Colonic mucosa (tissue), 4 donors: ENCODE results near the gene FKBP1C. TPM values are rescaled to one million over a fixed set of nuclear protein-coding genes. Genes with fewer than 3 reads are reported as not detected.
"Not testable (repeated sequence)": the region's sequence is repeated elsewhere in the genome, so short reads cannot be mapped to it uniquely, and the experiment has no call there.

Experiments used
- DNase-seq: peaks from one replicate; pipeline ENCODE4 v3.0.0-alpha.2; 2020
- H3K27ac ChIP-seq: fragments of 200-600 bp; one replicate; pipeline ENCODE4 v1.8.0; 2021
- H3K27me3 ChIP-seq: fragments of 200-600 bp; one replicate; pipeline ENCODE4 v1.8.0; 2021
- H3K36me3 ChIP-seq: fragments of 200-600 bp; one replicate; pipeline ENCODE4 v1.8.0; 2021
- H3K4me1 ChIP-seq: fragments of 200-600 bp; one replicate; pipeline ENCODE4 v1.8.0; 2021; ENCODE audit warnings: mild to moderate bottlenecking
- H3K4me3 ChIP-seq: fragments of 200-600 bp; one replicate; pipeline ENCODE4 v1.8.0; 2021
- H3K9ac ChIP-seq, 2 donors: one replicate each; pipeline ENCODE4 v1.7.0; 2013; ENCODE audit warnings: control low read depth in 2 of 2, low read depth in 2 of 2, low read length in 2 of 2
- H3K9me3 ChIP-seq: fragments of 200-600 bp; one replicate; pipeline ENCODE4 v1.8.0; 2021
- intact Hi-C: fragments of 100-400 bp; cut with DNase I; formaldehyde crosslinking; loops from one replicate; pipeline ENCODE4 v1.14.1; 2022
- total RNA-seq, 2 donors: library from RNA; stranded (reverse); fragmentation: NEBNext Ultra II Directional in 1 of 2; extraction: Animal tissue kit (Norgen Biotek cat#: 25700) in 1 of 2; gene quantifications; one replicate each; pipeline ENCODE4 v1.2.1, GENCODE V29; 2021
- TF ChIP-seq, protein P1 (sequence below): fragments of 200-600 bp; IDR thresholded peaks from one replicate; pipeline ENCODE4 v1.8.0; 2022; ENCODE audit warnings: antibody characterized with exemption, mild to moderate bottlenecking
- donor health status: healthy.
- donor health status: DM: no; HTN: no; CAD: no.
- donor health status: DM: no; HTN: no; CAD: no.

Gene FKBP1C
- total RNA-seq, 2 donors from 2014 or later: 1.0 to 1.8 TPM

DNA sequence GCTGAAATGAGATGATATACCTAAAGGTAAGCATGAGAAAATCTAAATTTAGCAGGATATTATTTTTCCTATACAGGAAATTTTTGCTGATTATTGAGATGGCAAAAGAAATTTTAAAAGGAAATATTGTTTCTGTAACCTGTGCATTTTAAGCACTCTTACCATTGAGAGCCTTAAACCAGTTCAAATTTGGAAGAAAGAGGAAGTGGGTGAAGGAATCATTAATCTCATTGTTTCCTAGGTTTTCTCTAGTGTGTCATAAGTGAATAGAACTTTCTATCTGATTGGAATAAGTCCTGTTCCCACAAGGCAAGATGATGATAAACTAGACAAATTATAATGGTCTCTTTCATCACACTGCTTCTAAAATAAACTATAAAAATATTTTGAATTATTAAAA lies 22.4 kb upstream of the FKBP1C start:
- no peaks in the 10 kb centered on the region for H3K9me3 ChIP-seq
- no peaks in the 10 kb centered on the region for H3K36me3 ChIP-seq
- H3K9ac ChIP-seq: no peak overlapping the region
- TF ChIP-seq, protein P1, sequence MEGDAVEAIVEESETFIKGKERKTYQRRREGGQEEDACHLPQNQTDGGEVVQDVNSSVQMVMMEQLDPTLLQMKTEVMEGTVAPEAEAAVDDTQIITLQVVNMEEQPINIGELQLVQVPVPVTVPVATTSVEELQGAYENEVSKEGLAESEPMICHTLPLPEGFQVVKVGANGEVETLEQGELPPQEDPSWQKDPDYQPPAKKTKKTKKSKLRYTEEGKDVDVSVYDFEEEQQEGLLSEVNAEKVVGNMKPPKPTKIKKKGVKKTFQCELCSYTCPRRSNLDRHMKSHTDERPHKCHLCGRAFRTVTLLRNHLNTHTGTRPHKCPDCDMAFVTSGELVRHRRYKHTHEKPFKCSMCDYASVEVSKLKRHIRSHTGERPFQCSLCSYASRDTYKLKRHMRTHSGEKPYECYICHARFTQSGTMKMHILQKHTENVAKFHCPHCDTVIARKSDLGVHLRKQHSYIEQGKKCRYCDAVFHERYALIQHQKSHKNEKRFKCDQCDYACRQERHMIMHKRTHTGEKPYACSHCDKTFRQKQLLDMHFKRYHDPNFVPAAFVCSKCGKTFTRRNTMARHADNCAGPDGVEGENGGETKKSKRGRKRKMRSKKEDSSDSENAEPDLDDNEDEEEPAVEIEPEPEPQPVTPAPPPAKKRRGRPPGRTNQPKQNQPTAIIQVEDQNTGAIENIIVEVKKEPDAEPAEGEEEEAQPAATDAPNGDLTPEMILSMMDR: no peak
- intact Hi-C loops: no loop called here
- H3K27me3 ChIP-seq: no peaks in the 10 kb centered on the region
- no peak for DNase-seq
- H3K27ac ChIP-seq: no peak overlapping the region
- H3K4me3 ChIP-seq: no peak overlapping the region
- H3K4me1 ChIP-seq: no peaks in the 10 kb centered on the region

DNA sequence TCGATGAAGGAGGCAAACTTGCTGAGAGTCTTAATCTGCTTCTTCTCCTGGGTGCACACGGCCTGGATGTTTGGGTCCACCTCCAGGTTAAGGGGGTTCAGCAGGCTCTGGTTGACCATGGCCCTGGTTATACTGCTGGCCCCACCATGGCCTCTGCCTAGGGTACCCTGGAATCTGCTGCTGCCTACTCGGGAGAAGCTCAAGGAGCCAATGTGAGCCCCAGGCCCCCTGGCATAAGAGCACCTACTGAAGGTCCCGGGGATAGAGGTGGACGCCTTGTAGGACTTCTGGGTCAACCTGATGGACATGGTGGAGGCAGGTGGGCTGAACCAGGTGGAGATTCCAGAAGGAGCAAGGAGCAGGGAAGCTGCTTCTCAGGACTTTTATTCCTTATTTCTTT lies 17.9 kb upstream of the FKBP1C start:
- intact Hi-C loops: no loop called here
- no peak for DNase-seq
- Histone ChIP-seq H3K9me3 (no peaks in the 10 kb centered on the region), H3K4me1 (no peaks in the 10 kb centered on the region), H3K27me3 (no peaks in the 10 kb centered on the region), H3K9ac (no peak overlapping the region), H3K27ac (no peak overlapping the region), H3K4me3 (no peak overlapping the region), H3K36me3 (no peaks in the 10 kb centered on the region)
- TF ChIP-seq, protein P1: no peak

- Histone ChIP-seq H3K27ac (no peak overlapping the region), H3K9ac (no peak overlapping the region), H3K27me3 (no peaks in the 10 kb centered on the region), H3K36me3 (no peaks in the 10 kb centered on the region), H3K4me1 (no peaks in the 10 kb centered on the region), H3K9me3 (no peaks in the 10 kb centered on the region), H3K4me3 (no peak overlapping the region)
- no peak for DNase-seq
- intact Hi-C loops: no loop called here
- TF ChIP-seq, protein P1: no peak
Observed at GRCh38 chr6:63197741-63198140, 13.5 kb upstream of the FKBP1C start.

- Histone ChIP-seq H3K4me1 (no peaks in the 10 kb centered on the region), H3K27me3 (no peaks in the 10 kb centered on the region), H3K27ac (no peak overlapping the region), H3K4me3 (no peak overlapping the region), H3K9ac (no peak overlapping the region), H3K36me3 (no peaks in the 10 kb centered on the region), H3K9me3 (no peaks in the 10 kb centered on the region)
- no peak for DNase-seq
- TF ChIP-seq, protein P1: no peak
- intact Hi-C loops: no loop called here
Observed at GRCh38 chr6:63213325-63213724, 2.1 kb downstream of the FKBP1C start.

GRCh38 chr6:63214816-63215215 lies 3.5 kb downstream of the FKBP1C start:
- no peak for DNase-seq
- TF ChIP-seq, protein P1: no peak
- Histone ChIP-seq H3K9me3 (no peaks in the 10 kb centered on the region), H3K27ac (no peak overlapping the region), H3K9ac (no peak overlapping the region), H3K4me3 (no peak overlapping the region), H3K4me1 (no peaks in the 10 kb centered on the region), H3K36me3 (no peaks in the 10 kb centered on the region), H3K27me3 (no peaks in the 10 kb centered on the region)
- intact Hi-C loops: no loop called here

GRCh38 chr6:63224179-63224578 lies 12.9 kb downstream of the FKBP1C start:
- Histone ChIP-seq H3K4me3 (no peak overlapping the region), H3K9me3 (no peaks in the 10 kb centered on the region), H3K9ac (no peak overlapping the region), H3K27ac (no peak overlapping the region), H3K36me3 (no peaks in the 10 kb centered on the region), H3K27me3 (no peaks in the 10 kb centered on the region), H3K4me1 (no peaks in the 10 kb centered on the region)
- DNase-seq: no peak
- intact Hi-C loops: no loop called here
- TF ChIP-seq, protein P1: no peak

DNA sequence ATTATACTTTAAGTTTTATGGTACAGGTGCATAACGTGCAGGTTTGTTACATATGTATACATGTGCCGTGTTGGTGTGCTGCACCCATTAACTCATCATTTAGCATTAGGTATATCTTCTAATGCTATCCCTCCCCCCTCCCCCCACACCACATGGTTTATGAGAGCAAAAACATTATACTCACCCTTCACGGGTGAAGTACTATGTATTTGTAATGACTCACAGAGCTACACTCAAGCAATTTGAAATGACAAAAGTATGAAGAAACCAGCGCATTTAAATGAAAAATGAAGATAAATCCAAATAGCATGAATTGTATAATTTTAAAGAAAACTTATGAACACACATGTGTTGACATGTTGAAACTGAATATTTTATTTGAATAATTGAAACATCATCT lies 14.7 kb downstream of the FKBP1C start:
- H3K4me1 ChIP-seq, H3K36me3 ChIP-seq, intact Hi-C loops: not testable (repeated sequence)

More for the DNA sequence above, 14.7 kb downstream of the FKBP1C start:
- H3K27me3 ChIP-seq, H3K4me3 ChIP-seq, DNase-seq, H3K27ac ChIP-seq, H3K9ac ChIP-seq, H3K9me3 ChIP-seq: not testable (repeated sequence)
